WTC11 (cell line): ENCODE data around the gene IQSEC1. TPM values are rescaled to one million over a fixed set of nuclear protein-coding genes. Genes with fewer than 3 reads are reported as not detected.

Source experiments
- ATAC-seq: fragments of 200-7000 bp; cut with Tn5 transposase; 2 replicates; pipeline ENCODE4 v1.10.0; 2021; ENCODE audit warnings: mild to moderate bottlenecking, moderate library complexity
- CTCF ChIA-PET: fragments of 300-600 bp; sonication (Branson Sonifier 250); formaldehyde crosslinking; loops from one replicate; lab custom pipeline; 2021; ENCODE audit warnings: antibody characterized with exemption; lab: Charles Lee
- POLR2A ChIA-PET: fragments of 350-600 bp; sonication (Branson Sonifier 250); formaldehyde crosslinking; loops from one replicate; lab custom pipeline; 2021; ENCODE audit warnings: antibody characterized with exemption; lab: Charles Lee
- DNase-seq: peaks from one replicate; pipeline ENCODE4 v3.0.0; 2021; ENCODE audit warnings: low spot score
- H3K27ac Mint-ChIP-seq: 2 replicates; pipeline ENCODE4 v1.8.0; 2021; ENCODE audit warnings: mixed read lengths
- H3K27me3 Mint-ChIP-seq: 2 replicates; pipeline ENCODE4 v1.8.0; 2021; ENCODE audit warnings: low read depth, mild to moderate bottlenecking, moderate library complexity, mixed read lengths
- H3K36me3 Mint-ChIP-seq: 2 replicates; pipeline ENCODE4 v1.8.0; 2021; ENCODE audit warnings: mixed read lengths
- H3K4me1 Mint-ChIP-seq: 2 replicates; pipeline ENCODE4 v1.8.0; 2022; ENCODE audit warnings: mixed read lengths
- H3K4me3 Mint-ChIP-seq: 2 replicates; pipeline ENCODE4 v1.8.0; 2021; ENCODE audit warnings: mild to moderate bottlenecking, moderate library complexity, mixed read lengths
- H3K9me3 Mint-ChIP-seq: 2 replicates; pipeline ENCODE4 v1.8.0; 2021; ENCODE audit warnings: mixed read lengths
- CBFB ChIP-seq: sonication (generic); formaldehyde crosslinking; IDR thresholded peaks from 2 replicates; pipeline ENCODE4 v1.8.1; 2022; ENCODE audit warnings: mild to moderate bottlenecking, low read depth, missing genetic modification reagents
- CREB1 ChIP-seq: sonication (generic); formaldehyde crosslinking; IDR thresholded peaks from 2 replicates; pipeline ENCODE4 v1.8.0; 2023; ENCODE audit warnings: mild to moderate bottlenecking, missing genetic modification reagents
- CREM ChIP-seq: sonication (generic); formaldehyde crosslinking; IDR thresholded peaks from 2 replicates; pipeline ENCODE4 v1.8.1; 2022; ENCODE audit warnings: mild to moderate bottlenecking, missing genetic modification reagents, moderate library complexity
- ESRRA ChIP-seq: sonication (generic); formaldehyde crosslinking; IDR thresholded peaks from 2 replicates; pipeline ENCODE4 v1.8.1; 2022; ENCODE audit warnings: mild to moderate bottlenecking, missing genetic modification reagents, borderline replicate concordance
- FOXK1 ChIP-seq: sonication (generic); formaldehyde crosslinking; IDR thresholded peaks from 2 replicates; pipeline ENCODE4 v1.8.0; 2022; ENCODE audit warnings: mild to moderate bottlenecking, moderate library complexity, missing genetic modification reagents
- FOXP1 ChIP-seq: sonication (generic); formaldehyde crosslinking; IDR thresholded peaks from 2 replicates; pipeline ENCODE4 v1.8.0; 2022; ENCODE audit warnings: missing genetic modification reagents, mild to moderate bottlenecking, moderate library complexity, borderline replicate concordance
- NFATC4 ChIP-seq: fragments of 250-450 bp; sonication (Bioruptor Pico); IDR thresholded peaks from 2 replicates; pipeline ENCODE4 v1.9.0; 2021; ENCODE audit warnings: mild to moderate bottlenecking
- NFE2L1 ChIP-seq: sonication (generic); formaldehyde crosslinking; IDR thresholded peaks from 2 replicates; pipeline ENCODE4 v1.8.1; 2023; ENCODE audit warnings: missing genetic modification reagents
- NR2C2 ChIP-seq: sonication (generic); formaldehyde crosslinking; IDR thresholded peaks from 2 replicates; pipeline ENCODE4 v1.8.0; 2022; ENCODE audit warnings: mild to moderate bottlenecking, missing genetic modification reagents
- NR3C1 ChIP-seq: sonication (generic); formaldehyde crosslinking; conservative IDR thresholded peaks from 2 replicates; pipeline ENCODE4 v1.8.1; 2023; ENCODE audit warnings: low read depth, mild to moderate bottlenecking, missing genetic modification reagents
- TEAD1 ChIP-seq: sonication (generic); formaldehyde crosslinking; IDR thresholded peaks from 2 replicates; pipeline ENCODE4 v1.8.0; 2022; ENCODE audit warnings: mild to moderate bottlenecking, missing genetic modification reagents
- ZNF138 ChIP-seq: sonication (generic); formaldehyde crosslinking; conservative IDR thresholded peaks from 2 replicates; pipeline ENCODE4 v1.8.1; 2022; ENCODE audit warnings: mild to moderate bottlenecking, moderate library complexity, missing genetic modification reagents
- ZNF263 ChIP-seq: sonication (generic); formaldehyde crosslinking; IDR thresholded peaks from 2 replicates; pipeline ENCODE4 v1.8.1; 2022; ENCODE audit warnings: low read depth, mild to moderate bottlenecking, moderate library complexity, missing genetic modification reagents
- ZNF423 ChIP-seq: fragments of 250-450 bp; sonication (Bioruptor Pico); IDR thresholded peaks from 2 replicates; pipeline ENCODE4 v2.1.2; 2022; ENCODE audit warnings: mild to moderate bottlenecking, moderate library complexity
- total RNA-seq: library from RNA; stranded (reverse); gene quantifications from 3 replicates; pipeline ENCODE4 v1.2.3, GENCODE V29; 2021
- TF ChIP-seq, protein P1 (sequence below): sonication (generic); formaldehyde crosslinking; IDR thresholded peaks from 2 replicates; pipeline ENCODE4 v1.8.0; 2023; ENCODE audit warnings: mild to moderate bottlenecking, missing genetic modification reagents
- TF ChIP-seq, protein P2 (sequence below): sonication (generic); formaldehyde crosslinking; IDR thresholded peaks from 2 replicates; pipeline ENCODE4 v1.8.0; 2022; ENCODE audit warnings: mild to moderate bottlenecking, missing genetic modification reagents
- TF ChIP-seq, protein P3 (sequence below): fragments of 250-450 bp; sonication (Bioruptor Pico); IDR thresholded peaks from 2 replicates; pipeline ENCODE4 v1.9.0; 2021; ENCODE audit warnings: mild to moderate bottlenecking
- TF ChIP-seq, protein P4 (sequence below): sonication (generic); formaldehyde crosslinking; IDR thresholded peaks from 2 replicates; pipeline ENCODE4 v1.8.1; 2022; ENCODE audit warnings: low read depth, missing genetic modification reagents, borderline replicate concordance
- TF ChIP-seq, protein P5 (sequence below): fragments of 250-450 bp; sonication (Bioruptor Pico); IDR thresholded peaks from 2 replicates; pipeline ENCODE4 v1.9.0; 2021; ENCODE audit warnings: moderate library complexity, mild to moderate bottlenecking, inconsistent platforms, borderline replicate concordance

The IQSEC1 gene
- total RNA-seq, 1 experiment from 2014 or later, result 35.0 TPM

DNA sequence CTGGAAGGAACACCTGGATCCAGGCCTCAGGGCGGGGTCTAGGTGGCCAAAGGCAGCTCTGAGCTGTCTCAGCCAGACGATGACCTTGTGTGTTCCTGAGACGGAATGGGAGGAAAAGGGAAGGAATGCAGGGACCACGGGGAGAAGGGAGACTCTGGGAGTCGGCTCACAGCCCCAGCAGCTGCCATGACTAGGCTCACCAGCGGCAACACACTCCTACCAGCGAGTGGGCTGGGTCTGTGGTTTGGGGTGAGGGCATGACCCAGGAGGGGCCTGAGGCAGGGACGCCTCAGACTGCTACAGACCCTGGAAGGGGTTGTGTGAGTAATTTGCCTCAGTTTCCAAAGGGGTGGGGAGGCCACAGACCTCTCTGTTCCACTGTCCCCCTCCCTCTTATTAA is 19.8 kb downstream of the IQSEC1 start (continued):
- TF ChIP-seq, protein P1, sequence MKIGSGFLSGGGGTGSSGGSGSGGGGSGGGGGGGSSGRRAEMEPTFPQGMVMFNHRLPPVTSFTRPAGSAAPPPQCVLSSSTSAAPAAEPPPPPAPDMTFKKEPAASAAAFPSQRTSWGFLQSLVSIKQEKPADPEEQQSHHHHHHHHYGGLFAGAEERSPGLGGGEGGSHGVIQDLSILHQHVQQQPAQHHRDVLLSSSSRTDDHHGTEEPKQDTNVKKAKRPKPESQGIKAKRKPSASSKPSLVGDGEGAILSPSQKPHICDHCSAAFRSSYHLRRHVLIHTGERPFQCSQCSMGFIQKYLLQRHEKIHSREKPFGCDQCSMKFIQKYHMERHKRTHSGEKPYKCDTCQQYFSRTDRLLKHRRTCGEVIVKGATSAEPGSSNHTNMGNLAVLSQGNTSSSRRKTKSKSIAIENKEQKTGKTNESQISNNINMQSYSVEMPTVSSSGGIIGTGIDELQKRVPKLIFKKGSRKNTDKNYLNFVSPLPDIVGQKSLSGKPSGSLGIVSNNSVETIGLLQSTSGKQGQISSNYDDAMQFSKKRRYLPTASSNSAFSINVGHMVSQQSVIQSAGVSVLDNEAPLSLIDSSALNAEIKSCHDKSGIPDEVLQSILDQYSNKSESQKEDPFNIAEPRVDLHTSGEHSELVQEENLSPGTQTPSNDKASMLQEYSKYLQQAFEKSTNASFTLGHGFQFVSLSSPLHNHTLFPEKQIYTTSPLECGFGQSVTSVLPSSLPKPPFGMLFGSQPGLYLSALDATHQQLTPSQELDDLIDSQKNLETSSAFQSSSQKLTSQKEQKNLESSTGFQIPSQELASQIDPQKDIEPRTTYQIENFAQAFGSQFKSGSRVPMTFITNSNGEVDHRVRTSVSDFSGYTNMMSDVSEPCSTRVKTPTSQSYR (CRISPR knock-in tag), result no peak
- no peak for TF ChIP-seq NR3C1 (CRISPR knock-in tag)
- TF ChIP-seq, protein P2, sequence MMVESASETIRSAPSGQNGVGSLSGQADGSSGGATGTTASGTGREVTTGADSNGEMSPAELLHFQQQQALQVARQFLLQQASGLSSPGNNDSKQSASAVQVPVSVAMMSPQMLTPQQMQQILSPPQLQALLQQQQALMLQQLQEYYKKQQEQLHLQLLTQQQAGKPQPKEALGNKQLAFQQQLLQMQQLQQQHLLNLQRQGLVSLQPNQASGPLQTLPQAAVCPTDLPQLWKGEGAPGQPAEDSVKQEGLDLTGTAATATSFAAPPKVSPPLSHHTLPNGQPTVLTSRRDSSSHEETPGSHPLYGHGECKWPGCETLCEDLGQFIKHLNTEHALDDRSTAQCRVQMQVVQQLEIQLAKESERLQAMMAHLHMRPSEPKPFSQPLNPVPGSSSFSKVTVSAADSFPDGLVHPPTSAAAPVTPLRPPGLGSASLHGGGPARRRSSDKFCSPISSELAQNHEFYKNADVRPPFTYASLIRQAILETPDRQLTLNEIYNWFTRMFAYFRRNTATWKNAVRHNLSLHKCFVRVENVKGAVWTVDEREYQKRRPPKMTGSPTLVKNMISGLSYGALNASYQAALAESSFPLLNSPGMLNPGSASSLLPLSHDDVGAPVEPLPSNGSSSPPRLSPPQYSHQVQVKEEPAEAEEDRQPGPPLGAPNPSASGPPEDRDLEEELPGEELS (CRISPR knock-in tag), result no peak
- TF ChIP-seq, all 79 proteins: peak for 0

DNA sequence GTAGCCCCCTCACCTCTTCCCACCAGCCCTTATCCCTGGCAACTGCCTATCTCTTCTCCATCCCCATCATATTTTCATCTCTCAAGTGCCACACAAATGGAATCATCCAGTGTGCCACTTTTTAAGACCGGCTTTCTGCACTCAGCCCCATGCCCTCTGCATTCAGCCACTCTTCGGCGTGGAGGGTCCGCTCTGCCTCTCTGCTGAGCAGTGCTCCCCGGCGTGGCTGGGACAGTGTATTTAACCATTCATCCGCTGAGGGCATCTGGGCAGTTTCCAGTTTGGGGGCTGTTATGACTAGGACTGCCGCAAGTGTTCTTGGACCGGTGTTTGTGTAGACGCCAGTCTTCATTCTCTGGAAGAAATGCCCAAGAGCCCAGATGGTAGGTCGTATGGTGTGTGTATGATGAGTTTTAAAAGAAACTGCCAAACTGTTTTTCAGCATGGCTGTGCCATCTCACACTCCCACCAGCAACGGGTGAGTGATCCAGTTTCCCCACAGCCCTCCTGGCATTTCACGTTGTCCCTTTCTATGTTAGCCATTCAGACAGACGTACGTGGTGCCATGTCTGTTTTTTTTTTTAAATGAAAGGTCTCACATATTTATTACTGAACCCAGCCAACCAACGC is 20.9 kb downstream of the IQSEC1 start:
- Mint-ChIP-seq H3K4me3 (no peak overlapping the region), H3K36me3 (no peaks in the 10 kb centered on the region), H3K27ac (no peak overlapping the region), H3K27me3 (no peaks in the 10 kb centered on the region), H3K4me1 (peaks cover 10% of the 10 kb centered on the region), H3K9me3 (no peaks in the 10 kb centered on the region)
- ChIA-PET POLR2A (no interaction called here), CTCF (no interaction called here)
- ATAC-seq (no peak), DNase-seq (no peak)
- TF ChIP-seq ESRRA (CRISPR knock-in tag), result no peak
- TF ChIP-seq, protein P3, sequence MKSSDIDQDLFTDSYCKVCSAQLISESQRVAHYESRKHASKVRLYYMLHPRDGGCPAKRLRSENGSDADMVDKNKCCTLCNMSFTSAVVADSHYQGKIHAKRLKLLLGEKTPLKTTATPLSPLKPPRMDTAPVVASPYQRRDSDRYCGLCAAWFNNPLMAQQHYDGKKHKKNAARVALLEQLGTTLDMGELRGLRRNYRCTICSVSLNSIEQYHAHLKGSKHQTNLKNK, result no peak
- no peak for TF ChIP-seq TEAD1 (CRISPR knock-in tag)
- TF ChIP-seq CREM (CRISPR knock-in tag), result no peak
- TF ChIP-seq, protein P4, sequence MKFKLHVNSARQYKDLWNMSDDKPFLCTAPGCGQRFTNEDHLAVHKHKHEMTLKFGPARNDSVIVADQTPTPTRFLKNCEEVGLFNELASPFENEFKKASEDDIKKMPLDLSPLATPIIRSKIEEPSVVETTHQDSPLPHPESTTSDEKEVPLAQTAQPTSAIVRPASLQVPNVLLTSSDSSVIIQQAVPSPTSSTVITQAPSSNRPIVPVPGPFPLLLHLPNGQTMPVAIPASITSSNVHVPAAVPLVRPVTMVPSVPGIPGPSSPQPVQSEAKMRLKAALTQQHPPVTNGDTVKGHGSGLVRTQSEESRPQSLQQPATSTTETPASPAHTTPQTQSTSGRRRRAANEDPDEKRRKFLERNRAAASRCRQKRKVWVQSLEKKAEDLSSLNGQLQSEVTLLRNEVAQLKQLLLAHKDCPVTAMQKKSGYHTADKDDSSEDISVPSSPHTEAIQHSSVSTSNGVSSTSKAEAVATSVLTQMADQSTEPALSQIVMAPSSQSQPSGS, result no peak
- TF ChIP-seq ZNF423 (CRISPR knock-in tag), result no peak
- no peak for TF ChIP-seq FOXK1
- no peak for TF ChIP-seq NFATC4
- TF ChIP-seq ZNF138 (CRISPR knock-in tag), result no peak
- no peak for TF ChIP-seq CBFB (CRISPR knock-in tag)
- no peak for TF ChIP-seq CREB1 (CRISPR knock-in tag)
- no peak for TF ChIP-seq NFE2L1
- no peak for TF ChIP-seq ZNF263
- TF ChIP-seq, protein P5, sequence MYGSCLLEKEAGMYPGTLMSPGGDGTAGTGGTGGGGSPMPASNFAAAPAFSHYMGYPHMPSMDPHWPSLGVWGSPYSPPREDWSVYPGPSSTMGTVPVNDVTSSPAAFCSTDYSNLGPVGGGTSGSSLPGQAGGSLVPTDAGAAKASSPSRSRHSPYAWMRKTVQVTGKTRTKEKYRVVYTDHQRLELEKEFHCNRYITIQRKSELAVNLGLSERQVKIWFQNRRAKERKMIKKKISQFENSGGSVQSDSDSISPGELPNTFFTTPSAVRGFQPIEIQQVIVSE (CRISPR knock-in tag), result no peak
- TF ChIP-seq NR2C2 (CRISPR knock-in tag), result no peak
- TF ChIP-seq FOXP1 (CRISPR knock-in tag), result no peak
